SK-N-MC (cell line): Measurements from ENCODE around the gene FAXDC2.

ENCODE experiments used
- EZH2 ChIP-seq: fragments of 200-600 bp; sonication (generic); IDR thresholded peaks from one replicate; pipeline ENCODE4 v1.6.1; 2017; ENCODE audit warnings: antibody characterized with exemption
- FOXP2 ChIP-seq: optimal IDR thresholded peaks from 2 replicates; pipeline ENCODE3; 2011; ENCODE audit warnings: mild to moderate bottlenecking, moderate library complexity; ENCODE audit not compliant: insufficient read depth; ENCODE audit errors: extremely low read length, control extremely low read depth
- POLR2AphosphoS5 ChIP-seq: IDR thresholded peaks from 2 replicates; pipeline ENCODE4 v1.6.1; 2012; ENCODE audit warnings: mild to moderate bottlenecking, low read depth, low read length, borderline replicate concordance

DNA sequence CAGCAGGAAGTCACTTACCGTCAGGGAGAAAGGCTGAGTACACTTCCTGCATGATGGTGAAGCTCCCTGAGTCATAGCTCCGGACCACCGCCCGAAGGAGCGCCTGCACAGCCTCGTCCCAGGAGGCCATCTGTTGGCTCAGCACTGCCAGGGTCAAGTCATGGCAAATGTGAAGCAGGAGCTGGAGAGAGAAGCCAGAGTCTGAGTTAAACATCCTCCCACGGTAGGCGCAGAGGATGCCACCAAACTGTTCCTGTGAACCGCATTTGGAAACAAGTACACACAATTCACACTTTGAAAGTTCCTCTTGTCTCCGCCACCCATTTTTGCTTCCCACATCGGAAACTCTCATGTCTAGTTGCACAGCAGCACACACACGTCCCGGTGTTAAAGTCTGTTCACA lies 42.0 kb upstream of the FAXDC2 start:
- no peak for TF ChIP-seq EZH2
- no peak for TF ChIP-seq POLR2AphosphoS5
- no peak for TF ChIP-seq FOXP2
